Bronchus fibroblast of lung (primary cell): Measurements from ENCODE around the gene MAP1B. TPM values are rescaled to one million over a fixed set of nuclear protein-coding genes. Genes with fewer than 3 reads are reported as not detected.

Experiments
- total RNA-seq: library from RNA; depleted of rRNA; stranded (reverse); fragments of >200 nt; gene quantifications from 2 replicates; pipeline ENCODE4 v1.2.3, GENCODE V29; 2015

Gene MAP1B
- total RNA-seq, result 130 and 167 TPM in 2 replicates

DNA sequence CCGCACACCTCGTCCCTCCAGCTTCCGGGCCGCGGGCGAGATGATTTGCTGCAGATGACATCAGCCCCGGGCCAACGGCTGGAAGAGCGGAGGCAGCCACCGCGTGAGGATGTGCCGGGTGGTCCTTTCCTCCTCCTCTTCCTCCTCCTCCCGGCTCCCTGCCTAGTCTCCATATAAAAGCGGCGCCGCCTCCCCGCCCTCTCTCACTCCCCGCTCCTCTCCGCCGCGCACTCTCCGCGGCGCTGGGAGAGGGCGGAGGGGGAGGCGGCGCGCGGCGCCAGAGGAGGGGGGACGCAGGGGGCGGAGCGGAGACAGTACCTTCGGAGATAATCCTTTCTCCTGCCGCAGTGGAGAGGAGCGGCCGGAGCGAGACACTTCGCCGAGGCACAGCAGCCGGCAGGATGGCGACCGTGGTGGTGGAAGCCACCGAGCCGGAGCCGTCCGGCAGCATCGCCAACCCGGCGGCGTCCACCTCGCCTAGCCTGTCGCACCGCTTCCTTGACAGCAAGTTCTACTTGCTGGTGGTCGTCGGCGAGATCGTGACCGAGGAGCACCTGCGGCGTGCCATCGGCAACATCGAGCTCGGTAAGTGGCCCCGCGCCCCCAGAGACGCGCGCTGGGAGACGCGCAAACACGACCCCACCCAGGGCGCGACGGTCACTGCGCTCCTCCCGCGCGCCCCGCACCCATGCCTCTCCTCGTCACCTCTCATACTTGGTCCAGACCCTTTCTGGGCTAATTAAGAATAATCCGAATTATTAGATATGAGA lies at the start of gene MAP1B:
TSS of gene MAP1B (plus strand) at position 345 of the 770 bp plus-strand sequence. CDS start at position 402, 57 bp downstream.

Other genes with a start within 250 kb of the MAP1B start
- gene MRPS27, start 212.8 kb downstream of the MAP1B start, total RNA-seq, result 84.0 and 100 TPM in 2 replicates
- 8.5 and 13.4 TPM in 2 replicates for gene PTCD2, start 212.9 kb downstream of the MAP1B start, total RNA-seq